DOHH2 (cell line): Measurements from ENCODE around the gene FGGY.

Source experiments
- CTCF ChIP-seq: fragments of 200-600 bp; sonication (generic); IDR thresholded peaks from one replicate; pipeline ENCODE4 v1.5.1; 2014; ENCODE audit warnings: antibody characterized with exemption, mild to moderate bottlenecking, low read depth, low read length; ENCODE audit not compliant: poor library complexity, severe bottlenecking
- EZH2phosphoT487 ChIP-seq: fragments of 200-600 bp; sonication (generic); IDR thresholded peaks from 2 replicates; pipeline ENCODE4 v1.6.1; 2017; ENCODE audit warnings: borderline replicate concordance, mild to moderate bottlenecking, antibody characterized with exemption, low read length, moderate library complexity, mixed read lengths

GRCh38 chr1:59598120-59598440 lies 301.2 kb downstream of the FGGY start:
- TF ChIP-seq CTCF: no peak
- no peak for TF ChIP-seq EZH2phosphoT487
